GM12865 (cell line): ENCODE results near the gene NHS.

Source experiments
- DNase-seq: peaks from one replicate; pipeline ENCODE4 v3.0.0; 2010; ENCODE audit warnings: low read depth
- H3K4me3 ChIP-seq: 2 replicates; pipeline ENCODE4 v1.5.1; 2011; ENCODE audit warnings: mild to moderate bottlenecking, low read depth, low read length, control low read depth
- TF ChIP-seq, protein P1 (sequence below): IDR thresholded peaks from 2 replicates; pipeline ENCODE4 v1.5.1; 2011; ENCODE audit warnings: low read length, control low read depth, low read depth, inconsistent platforms; ENCODE audit not compliant: insufficient read depth; ENCODE audit errors: missing control alignments

The NHS gene

DNA sequence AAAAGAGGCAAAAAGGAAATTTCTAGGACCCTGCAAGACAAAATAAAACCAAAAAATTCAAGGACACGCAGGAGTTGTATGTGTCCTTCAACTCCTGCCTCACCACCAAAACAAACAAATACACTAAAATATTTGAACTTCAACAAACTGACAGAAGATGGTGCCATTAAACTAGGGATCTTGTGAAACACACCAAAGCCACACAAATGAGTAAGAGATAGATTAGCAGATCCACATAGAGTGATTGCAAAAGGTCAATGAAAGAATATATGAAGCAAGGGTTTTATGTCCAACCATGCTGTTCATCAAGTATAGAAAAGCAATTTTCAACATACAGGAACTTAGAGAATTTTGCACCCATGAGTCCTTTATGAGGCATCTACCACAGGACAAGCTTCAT, 322.2 kb downstream of the NHS start:
- H3K4me3 ChIP-seq = no peak overlapping the region
- no peak for DNase-seq
- TF ChIP-seq, protein P1, sequence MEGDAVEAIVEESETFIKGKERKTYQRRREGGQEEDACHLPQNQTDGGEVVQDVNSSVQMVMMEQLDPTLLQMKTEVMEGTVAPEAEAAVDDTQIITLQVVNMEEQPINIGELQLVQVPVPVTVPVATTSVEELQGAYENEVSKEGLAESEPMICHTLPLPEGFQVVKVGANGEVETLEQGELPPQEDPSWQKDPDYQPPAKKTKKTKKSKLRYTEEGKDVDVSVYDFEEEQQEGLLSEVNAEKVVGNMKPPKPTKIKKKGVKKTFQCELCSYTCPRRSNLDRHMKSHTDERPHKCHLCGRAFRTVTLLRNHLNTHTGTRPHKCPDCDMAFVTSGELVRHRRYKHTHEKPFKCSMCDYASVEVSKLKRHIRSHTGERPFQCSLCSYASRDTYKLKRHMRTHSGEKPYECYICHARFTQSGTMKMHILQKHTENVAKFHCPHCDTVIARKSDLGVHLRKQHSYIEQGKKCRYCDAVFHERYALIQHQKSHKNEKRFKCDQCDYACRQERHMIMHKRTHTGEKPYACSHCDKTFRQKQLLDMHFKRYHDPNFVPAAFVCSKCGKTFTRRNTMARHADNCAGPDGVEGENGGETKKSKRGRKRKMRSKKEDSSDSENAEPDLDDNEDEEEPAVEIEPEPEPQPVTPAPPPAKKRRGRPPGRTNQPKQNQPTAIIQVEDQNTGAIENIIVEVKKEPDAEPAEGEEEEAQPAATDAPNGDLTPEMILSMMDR = no peak

DNA sequence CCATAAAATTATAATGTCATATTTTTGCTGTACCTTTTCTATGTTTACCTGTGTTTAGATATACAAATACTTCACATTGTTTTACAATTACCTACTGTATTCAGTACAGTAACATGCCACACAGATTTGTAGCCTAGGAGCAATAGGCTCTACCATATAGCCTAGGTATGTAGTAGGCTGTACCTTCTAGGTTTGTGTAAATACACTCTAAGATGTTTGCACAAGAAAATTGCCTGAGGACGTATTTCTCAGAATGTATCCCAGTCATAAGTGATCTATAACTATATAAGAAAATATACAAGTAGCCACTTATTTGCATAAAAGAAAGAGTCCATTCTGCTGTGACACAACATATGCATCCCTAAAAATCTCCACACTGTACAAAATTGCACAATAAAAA, 326.0 kb downstream of the NHS start:
- no peak for DNase-seq
- TF ChIP-seq, protein P1 = no peak
- H3K4me3 ChIP-seq = no peak overlapping the region

DNA sequence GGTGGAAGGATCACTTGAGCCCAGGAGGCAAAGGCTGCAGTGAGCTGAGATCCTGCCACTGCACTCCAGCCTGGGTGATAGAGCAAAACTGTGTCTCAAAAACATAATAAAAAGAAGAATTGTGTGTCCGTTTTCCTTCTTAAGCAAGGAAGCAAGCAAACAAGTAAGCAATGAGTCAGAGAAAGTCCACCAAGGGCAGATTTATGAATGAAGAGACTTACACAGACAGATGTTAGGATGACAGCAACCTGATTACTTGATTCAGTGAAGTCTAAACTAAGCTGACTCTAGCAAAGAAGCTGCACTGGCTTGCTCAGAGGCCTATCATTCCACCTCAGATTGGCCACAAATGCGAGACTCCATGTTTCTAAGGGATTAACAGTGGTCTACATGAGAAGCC, 328.2 kb downstream of the NHS start:
- TF ChIP-seq, protein P1 = no peak
- DNase-seq = no peak
- H3K4me3 ChIP-seq = no peak overlapping the region

DNA sequence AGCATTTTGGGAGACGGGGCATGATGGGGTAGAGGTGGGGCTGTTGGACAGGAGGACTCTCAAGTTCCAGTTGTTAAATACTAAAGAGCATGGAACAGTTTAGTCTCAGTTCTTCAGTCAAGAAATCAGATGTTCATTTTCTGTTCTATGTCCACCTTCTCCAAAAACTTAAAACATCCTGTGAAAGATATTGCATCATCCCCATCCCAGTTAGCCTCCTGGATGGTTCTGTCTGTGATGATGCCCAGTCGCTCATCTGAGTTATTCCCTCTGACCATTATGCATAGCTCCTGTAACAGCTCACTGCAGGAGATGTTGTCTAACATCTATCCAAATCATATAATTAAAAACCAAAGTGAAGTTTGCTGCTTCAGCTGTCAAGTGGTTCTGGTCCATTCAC, 330.2 kb downstream of the NHS start:
- TF ChIP-seq, protein P1 = no peak
- no peak for DNase-seq
- H3K4me3 ChIP-seq = no peak overlapping the region

DNA sequence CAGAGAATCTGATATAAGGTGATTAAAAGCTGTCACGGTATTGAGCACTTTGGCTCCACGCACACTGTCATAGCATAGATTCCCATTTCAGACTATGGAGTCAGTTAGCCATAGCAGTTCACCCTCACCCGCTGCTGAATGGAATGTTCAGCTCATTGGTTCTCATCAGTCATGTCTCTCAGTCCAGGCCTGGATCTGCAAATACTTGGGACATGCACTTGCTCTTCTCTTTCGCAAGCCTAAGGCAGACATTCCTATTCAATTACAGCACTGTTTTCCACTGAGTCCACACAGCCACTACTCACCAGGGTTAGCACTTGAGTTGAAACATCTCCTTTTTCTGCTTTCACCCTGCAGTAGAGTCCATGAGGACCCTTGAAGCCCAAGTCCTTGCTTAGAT, 331.7 kb downstream of the NHS start:
- H3K4me3 ChIP-seq = no peak overlapping the region
- no peak for DNase-seq
- TF ChIP-seq, protein P1 = no peak

DNA sequence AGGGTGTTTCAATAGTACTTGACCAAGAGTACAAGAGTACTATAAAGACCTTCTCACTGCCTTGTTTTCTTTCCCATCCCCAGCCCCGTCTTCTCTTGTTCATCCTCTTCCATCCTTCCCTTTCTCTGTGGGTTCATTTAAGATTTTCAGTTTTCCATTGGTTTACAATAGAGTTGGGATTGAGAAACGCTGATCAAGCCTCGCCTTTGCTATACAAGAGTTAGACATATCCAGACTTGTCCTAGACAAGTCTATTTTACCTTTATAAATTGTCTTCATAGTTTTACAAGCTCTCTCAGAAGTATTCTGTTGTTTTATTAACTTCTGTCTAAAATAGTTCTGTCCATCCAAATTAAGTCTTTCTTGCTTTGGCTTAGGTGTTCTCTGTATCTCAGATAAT, 332.7 kb downstream of the NHS start:
- TF ChIP-seq, protein P1 = no peak
- H3K4me3 ChIP-seq = no peak overlapping the region
- no peak for DNase-seq

DNA sequence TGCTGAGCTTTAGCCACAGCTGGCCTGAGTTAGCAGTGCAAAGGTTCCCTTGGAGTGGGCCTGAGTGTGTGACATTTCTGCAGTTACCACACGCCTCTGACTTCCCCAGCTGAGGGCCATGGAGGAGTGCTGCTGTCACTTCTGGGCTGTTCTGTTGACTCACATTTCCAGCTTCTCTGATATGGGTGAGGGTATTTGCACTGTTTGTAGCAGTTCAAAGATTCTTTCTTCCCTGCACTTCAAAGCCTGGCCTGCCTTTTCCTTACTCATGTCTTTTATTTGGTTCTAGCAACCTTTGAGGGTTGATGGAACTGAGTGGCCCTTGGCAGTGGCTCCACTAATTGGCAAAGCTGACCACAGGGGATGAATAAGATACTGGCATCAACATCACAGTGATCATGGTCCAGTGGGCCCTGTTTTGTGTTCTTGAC, 335.9 kb downstream of the NHS start:
- DNase-seq = no peak
- TF ChIP-seq, protein P1 = no peak
- no peak overlapping the region for H3K4me3 ChIP-seq
